Measurements from ENCODE around the gene KRT3.

KRT3 gene

DNA sequence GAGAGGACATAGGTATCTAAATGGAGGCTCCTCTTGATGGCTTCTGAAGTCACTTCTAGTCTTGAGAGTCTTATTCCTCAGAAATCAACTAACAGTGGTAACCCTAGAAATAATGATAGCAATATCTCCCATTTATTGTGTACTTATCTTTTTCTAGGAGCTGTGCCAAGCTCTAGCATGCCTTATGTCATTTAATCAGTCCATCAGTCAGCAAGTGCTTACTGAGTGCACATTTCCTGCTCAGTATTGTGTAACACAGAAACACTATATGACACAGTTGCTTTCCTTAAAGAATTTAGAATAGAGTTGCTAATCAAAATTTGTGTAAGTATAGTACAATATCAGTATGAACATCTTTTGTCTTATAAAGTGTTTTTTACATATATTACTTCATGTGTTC lies 55.3 kb downstream of the KRT3 start:
- TF ChIP-seq GATA1 (IDR thresholded peaks at IDR 0.05; ENCODE audit: low read depth, low read length) = no peak
- no peak for TF ChIP-seq POLR2A (IDR thresholded peaks at IDR 0.05; ENCODE audit: low read length)
- peak; percentile 16 to 49 for DNase-seq

DNA sequence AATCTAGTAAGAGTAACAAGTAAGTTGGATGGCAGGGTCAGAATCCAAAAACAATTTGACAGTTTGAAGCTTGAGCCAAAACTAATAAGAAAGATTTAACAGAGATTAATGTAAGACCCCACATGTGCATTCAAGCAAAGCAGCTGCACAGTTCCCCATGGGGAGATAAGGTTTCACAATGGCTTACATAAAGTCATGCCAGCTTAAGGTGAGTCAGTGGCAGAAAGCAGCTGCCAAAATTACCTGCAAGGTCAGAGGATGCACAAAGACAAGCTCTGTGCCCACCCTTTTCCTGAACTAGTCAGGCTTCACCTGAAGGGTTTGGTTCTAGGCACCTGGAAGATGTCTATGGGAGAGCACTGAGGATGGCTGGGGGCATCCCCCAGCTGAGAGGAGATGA lies 56.0 kb downstream of the KRT3 start:
- no peak for DNase-seq
- TF ChIP-seq GATA1 (IDR thresholded peaks at IDR 0.05; ENCODE audit: low read depth, low read length) = no peak
- no peak for TF ChIP-seq POLR2A (IDR thresholded peaks at IDR 0.05; ENCODE audit: low read length)

Measured in erythroblast (primary cell).